SHP77 treated with DMSO at 0.1 percent for 48 hours (cell line): ENCODE results near the gene RASSF10.
"Not testable (repeated sequence)": the region's sequence is repeated elsewhere in the genome, so short reads cannot be mapped to it uniquely, and the experiment has no call there.

Experiments used
- DNase-seq: peaks from one replicate; lab custom pipeline; 2025; lab: John Stamatoyannopoulos, UW

Gene RASSF10

GRCh38 chr11:13026722-13027121, 17.6 kb downstream of the RASSF10 start:
- no peak for DNase-seq

GRCh38 chr11:13028322-13028721, 19.2 kb downstream of the RASSF10 start:
- no peak for DNase-seq

DNA sequence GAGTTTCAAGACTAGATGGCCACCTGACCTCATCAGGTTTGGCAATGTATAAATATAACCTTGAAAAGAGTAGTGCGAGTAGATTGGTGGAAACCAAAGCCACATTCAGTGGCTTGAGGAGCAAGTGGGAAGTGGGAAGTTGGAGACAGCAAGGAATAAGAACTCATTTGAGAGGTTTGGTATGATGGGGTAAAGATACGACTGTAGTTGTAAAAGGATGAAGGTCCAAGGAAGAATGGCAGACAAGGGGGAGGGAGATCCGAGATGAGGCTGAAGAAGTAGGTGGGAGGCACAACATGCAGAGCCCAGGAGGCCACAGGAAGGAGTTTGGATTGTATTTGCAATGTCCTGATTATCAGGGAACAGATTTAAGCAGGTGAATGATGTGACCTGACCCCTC, 20.8 kb downstream of the RASSF10 start:
- DNase-seq, result no peak

- DNase-seq, result no peak
These were observed 21.7 kb downstream of the RASSF10 start for GRCh38 chr11:13030857-13031256.

DNA sequence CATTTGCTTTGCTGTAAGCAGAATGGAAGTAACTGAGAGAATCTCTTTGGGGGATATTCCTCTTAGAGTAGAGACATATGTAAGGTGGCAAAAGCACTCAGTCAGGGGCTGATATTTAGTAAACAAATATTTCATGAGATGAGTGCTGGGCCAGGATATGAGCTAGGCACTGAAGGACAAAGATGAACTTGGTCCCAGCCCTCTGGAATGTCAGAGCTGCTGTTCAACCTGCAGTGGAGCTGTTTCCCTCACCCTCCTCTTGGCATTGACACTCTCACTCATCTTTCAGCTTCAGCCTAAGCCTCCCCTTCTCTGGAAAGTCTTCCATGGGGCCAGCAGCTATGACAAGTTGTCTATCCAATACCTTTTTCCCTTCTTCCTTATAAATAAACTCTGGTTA, 22.2 kb downstream of the RASSF10 start:
- DNase-seq, result no peak

- no peak for DNase-seq
These were observed 24.8 kb downstream of the RASSF10 start for GRCh38 chr11:13033760-13034533.

DNA sequence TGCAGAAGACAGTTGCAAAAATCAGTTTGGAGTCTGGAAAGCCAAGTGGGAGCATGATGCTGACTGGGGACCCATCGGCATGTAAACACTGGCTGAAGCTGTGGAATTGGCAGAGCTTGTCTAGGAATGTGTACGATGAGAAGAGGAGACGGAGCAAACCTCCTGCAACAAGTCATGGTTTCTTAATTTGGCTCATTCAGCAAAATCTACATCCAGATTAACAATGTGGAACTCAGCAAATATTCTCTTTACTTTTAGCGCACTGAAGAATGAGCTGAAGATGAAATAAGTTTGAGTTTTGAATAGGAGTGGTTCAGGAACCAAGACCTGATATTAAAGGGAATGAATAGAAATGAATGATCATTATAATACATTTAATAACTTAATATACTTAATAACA, 26.6 kb downstream of the RASSF10 start:
- DNase-seq, result no peak

- DNase-seq, result no peak
These were observed 27.1 kb downstream of the RASSF10 start for GRCh38 chr11:13036235-13036634.

- DNase-seq, result no peak
These were observed 29.2 kb downstream of the RASSF10 start for GRCh38 chr11:13038366-13038765.

GRCh38 chr11:13039126-13039525, 30.0 kb downstream of the RASSF10 start:
- no peak for DNase-seq

- DNase-seq, result peak; percentile 9
These were observed 31.9 kb downstream of the RASSF10 start for GRCh38 chr11:13040969-13041561.

GRCh38 chr11:13042873-13043342, 33.8 kb downstream of the RASSF10 start:
- no peak for DNase-seq

- DNase-seq, result no peak
These were observed 35.0 kb downstream of the RASSF10 start for GRCh38 chr11:13043912-13044628.

DNA sequence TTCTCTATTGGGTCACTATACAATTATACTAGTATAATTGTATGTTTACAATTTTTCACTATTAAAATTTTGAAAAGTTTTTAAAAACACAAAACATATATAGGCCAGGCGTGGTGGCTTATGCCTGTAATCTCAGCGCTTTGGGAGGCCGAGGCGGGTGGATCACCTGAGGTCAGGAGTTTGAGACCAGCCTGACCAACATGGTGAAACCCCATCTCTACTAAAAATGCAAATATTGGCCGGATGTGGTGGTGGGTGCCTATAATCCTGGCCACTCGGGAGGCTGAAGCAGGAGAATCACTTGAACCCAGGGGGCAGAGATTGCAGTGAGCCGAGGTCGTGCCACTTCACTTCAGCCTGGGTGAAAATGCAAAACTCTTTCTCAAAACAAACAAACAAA, 36.0 kb downstream of the RASSF10 start:
- not testable (repeated sequence) for DNase-seq

- DNase-seq, result no peak
These were observed 36.6 kb downstream of the RASSF10 start for GRCh38 chr11:13045734-13046133.

GRCh38 chr11:13046637-13047570, 37.8 kb downstream of the RASSF10 start:
- no peak for DNase-seq

DNA sequence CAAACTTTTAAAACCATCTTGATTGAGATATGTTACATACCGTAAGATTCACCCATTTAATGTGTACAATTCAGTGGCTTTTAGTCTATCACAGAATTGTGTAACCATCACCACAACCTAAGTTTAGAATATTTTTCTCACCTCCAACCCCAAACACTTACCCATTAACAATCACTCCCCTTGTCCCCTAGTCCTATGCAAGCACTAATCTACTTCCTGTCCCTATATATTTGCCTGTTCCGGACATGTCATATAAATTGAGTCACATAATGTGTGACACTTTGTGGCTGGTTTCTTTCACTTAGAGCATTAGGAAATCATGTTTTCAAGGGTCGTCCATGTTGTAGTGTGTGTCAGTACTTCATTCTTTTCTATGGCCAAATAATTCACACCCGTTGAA, 38.8 kb downstream of the RASSF10 start:
- DNase-seq, result no peak

DNA sequence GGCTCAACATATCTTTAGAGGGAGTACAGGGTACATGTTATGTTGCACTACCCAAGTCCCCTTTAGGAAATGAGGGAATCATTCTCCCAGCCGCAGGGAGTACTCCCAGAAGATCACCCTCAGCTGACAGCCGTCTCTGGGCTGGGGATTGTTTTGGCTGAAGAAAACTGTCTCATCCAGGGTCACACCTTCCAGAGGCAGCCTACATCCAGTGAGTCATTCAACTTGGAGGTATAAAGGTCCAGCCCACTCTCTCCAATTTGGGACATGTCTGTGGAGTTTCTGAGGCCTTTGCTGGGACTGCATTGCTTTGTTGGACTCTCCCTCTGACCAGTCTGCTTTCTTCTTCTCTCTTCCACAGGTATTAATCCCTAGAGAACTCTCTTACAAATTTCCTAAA, 42.1 kb downstream of the RASSF10 start:
- no peak for DNase-seq

GRCh38 chr11:13052130-13052571, 43.0 kb downstream of the RASSF10 start:
- no peak for DNase-seq

DNA sequence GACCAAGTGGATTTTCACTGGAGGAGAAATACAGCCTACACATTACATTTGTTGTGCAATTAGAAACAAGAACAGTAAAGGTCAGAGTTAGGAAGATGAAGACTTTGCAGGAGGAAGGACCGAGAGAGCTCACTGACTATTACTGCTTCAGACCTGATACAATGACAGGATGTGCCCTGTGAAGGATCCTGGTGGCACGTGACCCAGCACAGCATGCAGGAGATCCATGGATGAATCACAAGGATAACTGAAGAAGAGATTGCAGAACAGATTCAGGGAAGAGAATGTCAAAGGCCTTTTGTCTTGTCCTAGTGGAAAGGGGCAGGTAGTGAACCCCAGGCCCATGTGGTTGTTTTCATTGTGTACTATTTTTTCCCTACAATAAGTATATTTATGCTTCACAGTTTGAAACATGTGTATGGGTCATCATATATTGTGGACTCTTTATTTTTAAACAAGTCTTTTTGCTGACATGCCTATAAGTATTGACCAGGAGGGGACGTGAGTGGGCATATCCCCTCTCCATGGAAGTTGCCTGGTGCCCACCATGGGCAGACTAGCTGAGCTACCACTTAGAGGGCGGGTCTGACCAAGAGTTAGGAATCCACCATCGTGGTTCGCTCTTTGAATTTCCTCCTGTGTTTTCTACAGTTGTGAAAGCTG, 44.3 kb downstream of the RASSF10 start:
- DNase-seq, result no peak

DNA sequence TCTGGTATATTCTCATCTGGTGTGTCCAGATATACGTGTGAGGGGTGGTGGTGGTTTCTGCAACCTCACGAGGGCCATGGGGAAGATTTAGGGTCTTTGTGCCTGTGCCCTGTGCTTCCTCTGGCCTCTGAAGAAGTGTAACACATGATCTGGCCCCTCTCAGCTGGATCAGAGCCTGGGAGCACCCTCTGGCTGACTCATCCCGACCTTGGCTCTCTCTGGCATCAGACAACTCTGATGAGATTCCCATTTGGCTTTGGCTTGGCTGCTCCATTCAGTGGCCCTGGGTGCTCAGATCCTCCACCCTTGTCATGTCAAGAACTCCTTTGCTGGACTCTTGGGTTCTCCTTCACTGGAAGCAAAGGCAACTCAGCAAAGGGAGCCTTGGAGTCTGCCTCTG, 45.2 kb downstream of the RASSF10 start:
- DNase-seq, result no peak
